ENCODE data around the gene CAMK1D. TPM values are rescaled to one million over a fixed set of nuclear protein-coding genes. Genes with fewer than 3 reads are reported as not detected.

The CAMK1D gene
- total RNA-seq, 1 experiment from 2014 or later, result 6.3 TPM

- no peak overlapping the region for H3K4me2 ChIP-seq (ENCODE audit: insufficient read depth, insufficient read length, low read length)
- H2BK20ac ChIP-seq (ENCODE audit: low read depth, low read length, poor library complexity, severe bottlenecking), result no peak overlapping the region
- no peak for DNase-seq
- no peak overlapping the region for H3K18ac ChIP-seq (ENCODE audit: insufficient read length, low read depth, low read length)
- no peak overlapping the region for H2AK5ac ChIP-seq (ENCODE audit: insufficient read length, low read length)
- H3K27me3 ChIP-seq (ENCODE audit: insufficient read depth, low read length), result no peaks in the 10 kb centered on the region
- no peaks in the 10 kb centered on the region; the same call in 1 of the 2 replicates for H3K4me1 ChIP-seq (ENCODE audit: insufficient read depth, low read length)
- no peaks in the 10 kb centered on the region for H3K79me2 ChIP-seq (ENCODE audit: insufficient read depth, low read length)
- no peak overlapping the region for H4K91ac ChIP-seq (ENCODE audit: insufficient read length, low read depth, low read length)
- H2BK12ac ChIP-seq (ENCODE audit: insufficient read length, low read depth, low read length), result no peak overlapping the region
- peaks cover 0 to 8% (median 4%) of the 10 kb centered on the region in 3 experiments; a peak in 2 of 7 replicates for H3K36me3 Mint-ChIP-seq (ENCODE audit: insufficient read depth in 1 of 3, low read depth in 3 of 3)
- H2BK120ac ChIP-seq (ENCODE audit: low read depth, low read length, poor library complexity, severe bottlenecking), result no peak overlapping the region
- TF ChIP-seq CTCF (conservative IDR thresholded peaks at IDR 0.05), result no peak
- H4K5ac ChIP-seq (ENCODE audit: insufficient read length, low read depth, low read length), result no peak overlapping the region
- H3K4ac ChIP-seq (ENCODE audit: low read depth, low read length), result no peak overlapping the region
- H3K56ac ChIP-seq (ENCODE audit: insufficient read length, low read depth, low read length), result no peak overlapping the region
- no peaks in the 10 kb centered on the region for H3K27me3 Mint-ChIP-seq (ENCODE audit: low read depth)
- WGBS (ENCODE audit: extremely low coverage, insufficient read length, low lambda C conversion rate), result no CpG with 5 or more reads among the region's 11 CpGs
- no peak overlapping the region for H3K14ac ChIP-seq (ENCODE audit: insufficient read depth, low read length)
- H3K27ac ChIP-seq (ENCODE audit: insufficient read length, low read depth, low read length), result no peak overlapping the region
- no peaks in the 10 kb centered on the region for H3K9me3 ChIP-seq (ENCODE audit: control insufficient read depth, low read depth, low read length)
- no peaks in the 10 kb centered on the region for H3K23me2 ChIP-seq (ENCODE audit: insufficient read length, low read depth, low read length, poor library complexity, severe bottlenecking)
- H3K4me3 Mint-ChIP-seq, result no peak overlapping the region
- no peak overlapping the region for H4K8ac ChIP-seq (replicated peaks; ENCODE audit: insufficient read length, low read depth, low read length)
- H3K27ac Mint-ChIP-seq, result no peak overlapping the region
- H3K9me3 Mint-ChIP-seq, result peaks cover 0 to 7% of the 10 kb centered on the region in 2 experiments; a peak in 1 of 5 replicates
- no peak overlapping the region for H2AFZ ChIP-seq (ENCODE audit: low read length)
- no peak overlapping the region for H2BK15ac ChIP-seq (ENCODE audit: low read depth, low read length)
- no peak overlapping the region for H3T11ph ChIP-seq (ENCODE audit: low read length)
- peaks cover 19 to 24% of the 10 kb centered on the region in 2 experiments for H3K4me1 Mint-ChIP-seq
- no peak overlapping the region for H2BK5ac ChIP-seq (ENCODE audit: insufficient read length, low read length)
- no peaks in the 10 kb centered on the region for H3K79me1 ChIP-seq (ENCODE audit: insufficient read depth, low read depth, low read length, poor library complexity, severe bottlenecking)
- H3K23ac ChIP-seq (ENCODE audit: insufficient read length, low read depth, low read length), result no peak overlapping the region
- H4K20me1 ChIP-seq (ENCODE audit: control insufficient read depth, insufficient read depth, insufficient read length), result no peaks in the 10 kb centered on the region
- no peak overlapping the region for H3K9ac ChIP-seq (ENCODE audit: extremely low read depth, insufficient read length, low read length)
These were observed 154.8 kb downstream of the CAMK1D start for GRCh38 chr10:12504176-12504575.

Data from H9 (cell line).